ENCODE data around the gene CSTPP1.

CSTPP1 gene

DNA sequence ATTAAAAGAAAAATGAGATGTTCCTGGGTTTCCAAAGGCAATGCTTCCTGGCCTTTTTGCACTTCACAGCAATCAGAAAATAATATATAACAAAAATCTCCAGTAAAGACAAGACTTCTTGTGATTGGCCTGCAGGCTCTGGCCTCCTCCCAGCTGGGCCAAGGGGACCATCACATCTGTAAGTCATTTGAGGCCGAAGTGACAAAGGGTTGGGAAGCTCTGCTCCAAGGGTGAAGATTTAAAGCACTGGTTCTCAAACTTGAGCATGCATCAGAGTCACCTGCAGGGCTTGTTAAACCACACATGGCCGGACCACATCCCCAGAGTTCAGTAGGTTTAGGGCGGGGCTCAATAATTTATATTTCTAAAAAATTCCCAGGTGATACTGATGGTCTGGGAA is 208.0 kb downstream of the CSTPP1 start:
- no peak overlapping the region for H3K4me3 ChIP-seq (replicated peaks; ENCODE audit: insufficient read depth, low read length)
- TF ChIP-seq, protein P1, sequence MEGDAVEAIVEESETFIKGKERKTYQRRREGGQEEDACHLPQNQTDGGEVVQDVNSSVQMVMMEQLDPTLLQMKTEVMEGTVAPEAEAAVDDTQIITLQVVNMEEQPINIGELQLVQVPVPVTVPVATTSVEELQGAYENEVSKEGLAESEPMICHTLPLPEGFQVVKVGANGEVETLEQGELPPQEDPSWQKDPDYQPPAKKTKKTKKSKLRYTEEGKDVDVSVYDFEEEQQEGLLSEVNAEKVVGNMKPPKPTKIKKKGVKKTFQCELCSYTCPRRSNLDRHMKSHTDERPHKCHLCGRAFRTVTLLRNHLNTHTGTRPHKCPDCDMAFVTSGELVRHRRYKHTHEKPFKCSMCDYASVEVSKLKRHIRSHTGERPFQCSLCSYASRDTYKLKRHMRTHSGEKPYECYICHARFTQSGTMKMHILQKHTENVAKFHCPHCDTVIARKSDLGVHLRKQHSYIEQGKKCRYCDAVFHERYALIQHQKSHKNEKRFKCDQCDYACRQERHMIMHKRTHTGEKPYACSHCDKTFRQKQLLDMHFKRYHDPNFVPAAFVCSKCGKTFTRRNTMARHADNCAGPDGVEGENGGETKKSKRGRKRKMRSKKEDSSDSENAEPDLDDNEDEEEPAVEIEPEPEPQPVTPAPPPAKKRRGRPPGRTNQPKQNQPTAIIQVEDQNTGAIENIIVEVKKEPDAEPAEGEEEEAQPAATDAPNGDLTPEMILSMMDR (IDR thresholded peaks at IDR 0.05; ENCODE audit: insufficient read depth, low read length) = no peak
- TF ChIP-seq SPI1 (IDR thresholded peaks at IDR 0.05; ENCODE audit: borderline replicate concordance, low read depth) = no peak
- TF ChIP-seq, protein P2, sequence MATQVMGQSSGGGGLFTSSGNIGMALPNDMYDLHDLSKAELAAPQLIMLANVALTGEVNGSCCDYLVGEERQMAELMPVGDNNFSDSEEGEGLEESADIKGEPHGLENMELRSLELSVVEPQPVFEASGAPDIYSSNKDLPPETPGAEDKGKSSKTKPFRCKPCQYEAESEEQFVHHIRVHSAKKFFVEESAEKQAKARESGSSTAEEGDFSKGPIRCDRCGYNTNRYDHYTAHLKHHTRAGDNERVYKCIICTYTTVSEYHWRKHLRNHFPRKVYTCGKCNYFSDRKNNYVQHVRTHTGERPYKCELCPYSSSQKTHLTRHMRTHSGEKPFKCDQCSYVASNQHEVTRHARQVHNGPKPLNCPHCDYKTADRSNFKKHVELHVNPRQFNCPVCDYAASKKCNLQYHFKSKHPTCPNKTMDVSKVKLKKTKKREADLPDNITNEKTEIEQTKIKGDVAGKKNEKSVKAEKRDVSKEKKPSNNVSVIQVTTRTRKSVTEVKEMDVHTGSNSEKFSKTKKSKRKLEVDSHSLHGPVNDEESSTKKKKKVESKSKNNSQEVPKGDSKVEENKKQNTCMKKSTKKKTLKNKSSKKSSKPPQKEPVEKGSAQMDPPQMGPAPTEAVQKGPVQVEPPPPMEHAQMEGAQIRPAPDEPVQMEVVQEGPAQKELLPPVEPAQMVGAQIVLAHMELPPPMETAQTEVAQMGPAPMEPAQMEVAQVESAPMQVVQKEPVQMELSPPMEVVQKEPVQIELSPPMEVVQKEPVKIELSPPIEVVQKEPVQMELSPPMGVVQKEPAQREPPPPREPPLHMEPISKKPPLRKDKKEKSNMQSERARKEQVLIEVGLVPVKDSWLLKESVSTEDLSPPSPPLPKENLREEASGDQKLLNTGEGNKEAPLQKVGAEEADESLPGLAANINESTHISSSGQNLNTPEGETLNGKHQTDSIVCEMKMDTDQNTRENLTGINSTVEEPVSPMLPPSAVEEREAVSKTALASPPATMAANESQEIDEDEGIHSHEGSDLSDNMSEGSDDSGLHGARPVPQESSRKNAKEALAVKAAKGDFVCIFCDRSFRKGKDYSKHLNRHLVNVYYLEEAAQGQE (IDR thresholded peaks at IDR 0.05; ENCODE audit: insufficient replicate concordance, low read depth) = no peak
- no peak for TF ChIP-seq GABPA (IDR thresholded peaks at IDR 0.05; ENCODE audit: low read depth)
- TF ChIP-seq POLR2AphosphoS5 (IDR thresholded peaks at IDR 0.05; ENCODE audit: low read depth) = no peak
- H3K27ac ChIP-seq (replicated peaks) = no peak overlapping the region
- no peaks in the 10 kb centered on the region for H3K27me3 ChIP-seq (ENCODE audit: insufficient read depth, poor library complexity, severe bottlenecking)
- no peak for DNase-seq (ENCODE audit: low read depth in 1 of 2, low spot score in 1 of 2)

DNA sequence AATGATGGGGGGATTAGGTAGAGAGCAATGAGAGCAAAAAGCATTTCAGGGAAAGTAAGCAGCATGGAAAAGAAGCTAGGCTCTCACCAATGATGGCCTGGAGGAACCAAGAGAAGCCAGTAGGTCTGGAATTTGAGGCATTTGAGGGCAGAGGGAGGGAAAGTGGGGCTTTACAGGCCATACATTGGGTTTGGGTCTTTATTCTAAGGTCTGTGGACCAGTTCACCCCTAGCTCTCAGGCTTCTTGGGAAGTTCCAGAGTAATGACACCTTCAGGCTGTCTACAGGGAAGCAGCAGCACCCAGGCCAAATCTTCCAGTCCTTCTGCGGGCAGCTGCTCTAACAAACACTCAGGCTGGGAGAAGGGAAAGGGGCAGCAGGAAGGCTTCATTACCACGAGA is 210.7 kb downstream of the CSTPP1 start:
- Histone ChIP-seq H3K27me3 (ENCODE audit: insufficient read depth, poor library complexity, severe bottlenecking) (no peaks in the 10 kb centered on the region), H3K27ac (replicated peaks) (no peak overlapping the region), H3K4me3 (replicated peaks; ENCODE audit: insufficient read depth, low read length) (no peak overlapping the region)
- DNase-seq (ENCODE audit: low read depth in 1 of 2, low spot score in 1 of 2) = no peak
- no peak for TF ChIP-seq GABPA (IDR thresholded peaks at IDR 0.05; ENCODE audit: low read depth)
- TF ChIP-seq, protein P1 (IDR thresholded peaks at IDR 0.05; ENCODE audit: insufficient read depth, low read length) = no peak
- TF ChIP-seq, protein P2 (IDR thresholded peaks at IDR 0.05; ENCODE audit: insufficient replicate concordance, low read depth) = no peak
- no peak for TF ChIP-seq SPI1 (IDR thresholded peaks at IDR 0.05; ENCODE audit: borderline replicate concordance, low read depth)
- no peak for TF ChIP-seq POLR2AphosphoS5 (IDR thresholded peaks at IDR 0.05; ENCODE audit: low read depth)

DNA sequence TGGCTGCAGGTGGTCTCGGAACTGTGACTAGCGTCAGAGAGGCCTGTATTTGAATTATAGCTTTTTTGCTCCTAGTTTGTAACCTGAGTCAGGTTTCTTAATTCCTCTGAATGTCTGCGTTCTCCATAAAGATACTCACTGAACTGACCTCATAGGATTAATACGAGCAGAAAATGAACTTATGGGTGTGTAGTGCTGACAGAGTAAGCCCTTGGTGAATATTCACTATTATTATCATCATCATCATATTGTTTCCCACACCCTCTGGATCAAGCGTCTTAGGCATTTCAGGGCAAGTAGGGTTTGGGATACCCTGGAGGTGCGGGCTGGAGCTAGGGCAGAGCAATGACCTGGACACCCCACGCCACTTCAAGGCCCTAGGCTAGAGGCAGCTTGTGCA is 211.1 kb downstream of the CSTPP1 start:
- no peaks in the 10 kb centered on the region for H3K27me3 ChIP-seq (ENCODE audit: insufficient read depth, poor library complexity, severe bottlenecking)
- no peak for DNase-seq (ENCODE audit: low read depth in 1 of 2, low spot score in 1 of 2)
- no peak overlapping the region for H3K27ac ChIP-seq (replicated peaks)
- no peak overlapping the region for H3K4me3 ChIP-seq (replicated peaks; ENCODE audit: insufficient read depth, low read length)
- TF ChIP-seq GABPA (IDR thresholded peaks at IDR 0.05; ENCODE audit: low read depth) (no peak), SPI1 (IDR thresholded peaks at IDR 0.05; ENCODE audit: borderline replicate concordance, low read depth) (no peak), POLR2AphosphoS5 (IDR thresholded peaks at IDR 0.05; ENCODE audit: low read depth) (no peak)
- TF ChIP-seq, protein P1 (IDR thresholded peaks at IDR 0.05; ENCODE audit: insufficient read depth, low read length) = no peak
- TF ChIP-seq, protein P2 (IDR thresholded peaks at IDR 0.05; ENCODE audit: insufficient replicate concordance, low read depth) = no peak

Measured in HL-60 (cell line).